H1 (cell line): ENCODE data around the gene ARHGAP1. TPM values are rescaled to one million over a fixed set of nuclear protein-coding genes. Genes with fewer than 3 reads are reported as not detected.

Source experiments
- CTCF ChIA-PET: fragments of 300-600 bp; sonication (Branson Sonifier 250); formaldehyde crosslinking; loops from one replicate; lab custom pipeline; 2021; ENCODE audit not compliant: partially characterized antibody; lab: Charles Lee
- POLR2A ChIA-PET: fragments of 300-600 bp; sonication (Branson Sonifier 250); formaldehyde crosslinking; loops from one replicate; lab custom pipeline; 2021; ENCODE audit warnings: inconsistent platforms; ENCODE audit not compliant: partially characterized antibody; lab: Charles Lee
- DNase-seq, 2 experiments: peaks; one replicate each; pipeline versions ENCODE4 v3.0.0 to v3.0.0-alpha.2; 2010 to 2022; ENCODE audit warnings: low spot score in 2 of 2, low read depth in 1 of 2, mixed read lengths in 1 of 2
- FAIRE-seq: peaks from 2 replicates; lab custom pipeline; 2011; peaks lifted over from hg19 to GRCh38; lab: Jason Lieb, UNC
- H2AFZ ChIP-seq: 2 replicates; pipeline ENCODE4 v1.8.1; 2012; ENCODE audit warnings: low read length, inconsistent platforms
- H2AK5ac ChIP-seq: 2 replicates; pipeline ENCODE4 v1.6.1; 2013; ENCODE audit warnings: low read depth, low read length
- H2BK120ac ChIP-seq: replicated peaks from 2 replicates; pipeline ENCODE3; 2013; ENCODE audit warnings: low read depth, low read length, inconsistent platforms
- H2BK12ac ChIP-seq: 2 replicates; pipeline ENCODE4 v1.6.1; 2013; ENCODE audit warnings: low read depth, low read length
- H2BK15ac ChIP-seq: 2 replicates; pipeline ENCODE4 v1.6.1; 2013; ENCODE audit warnings: low read length
- H2BK20ac ChIP-seq: 2 replicates; pipeline ENCODE4 v1.6.1; 2013; ENCODE audit warnings: low read length
- H2BK5ac ChIP-seq: 2 replicates; pipeline ENCODE4 v1.6.1; 2013; ENCODE audit warnings: low read depth, low read length
- H3K14ac ChIP-seq: 2 replicates; pipeline ENCODE4 v1.6.1; 2013; ENCODE audit warnings: inconsistent platforms; ENCODE audit not compliant: insufficient read length
- H3K18ac ChIP-seq: 2 replicates; pipeline ENCODE4 v1.6.1; 2013; ENCODE audit warnings: low read length; ENCODE audit errors: extremely low read depth
- H3K23ac ChIP-seq: 2 replicates; pipeline ENCODE4 v1.6.1; 2013; ENCODE audit warnings: inconsistent platforms; ENCODE audit not compliant: insufficient read length
- H3K23me2 ChIP-seq: 2 replicates; pipeline ENCODE4 v1.6.1; 2013; ENCODE audit warnings: low read depth, low read length
- H3K27ac ChIP-seq: 2 replicates; pipeline ENCODE4 v1.6.1; 2011; ENCODE audit warnings: low read depth, low read length, inconsistent platforms
- H3K27me3 ChIP-seq, 4 experiments: replicated peaks in 1 of 4; 1 replicate in 1 of 4; 2 replicates in 3 of 4; pipeline versions ENCODE4 v1.6.1 to v1.8.1; 2011 to 2013; ENCODE audit warnings: low read length in 3 of 4, mild to moderate bottlenecking in 3 of 4, inconsistent platforms in 2 of 4, mixed read lengths in 2 of 4, moderate library complexity in 1 of 4; ENCODE audit not compliant: control insufficient read depth in 3 of 4, insufficient read depth in 3 of 4; ENCODE audit errors: extremely low read depth in 1 of 4
- H3K36me3 ChIP-seq, 4 experiments: 2 replicates each; pipeline versions ENCODE4 v1.6.1 to v1.8.1; 2011 to 2013; ENCODE audit warnings: mild to moderate bottlenecking in 4 of 4, low read length in 3 of 4, moderate library complexity in 2 of 4, control low read depth in 1 of 4, inconsistent platforms in 1 of 4; ENCODE audit not compliant: insufficient read depth in 4 of 4, control insufficient read depth in 2 of 4
- H3K4ac ChIP-seq: replicated peaks from 2 replicates; pipeline ENCODE3; 2013; ENCODE audit warnings: low read length, low read depth, mixed read lengths, inconsistent platforms; ENCODE audit not compliant: insufficient read length
- H3K4me1 ChIP-seq, 4 experiments: replicated peaks in 1 of 4; 1 replicate in 1 of 4; 2 replicates in 3 of 4; pipeline versions ENCODE4 v1.6.1 to v1.8.1; 2011 to 2013; ENCODE audit warnings: low read length in 3 of 4, inconsistent platforms in 2 of 4, mixed read lengths in 1 of 4; ENCODE audit not compliant: insufficient read depth in 4 of 4, control insufficient read depth in 3 of 4
- H3K4me2 ChIP-seq, 2 experiments: 2 replicates each; pipeline versions ENCODE4 v1.6.1 to v1.8.1; 2011 to 2013; ENCODE audit warnings: low read depth in 2 of 2, low read length in 2 of 2, control low read depth in 1 of 2, inconsistent platforms in 1 of 2, mild to moderate bottlenecking in 1 of 2; ENCODE audit not compliant: insufficient read depth in 1 of 2
- H3K4me3 ChIP-seq, 4 experiments: fragments of 200-600, 300-600 bp in 1 of 4; sonication (generic), shearing (Covaris generic), sonication (Bioruptor Twin) in 1 of 4; 2 replicates each; pipeline versions ENCODE4 v1.5.1 to v1.8.1; 2011 to 2016; ENCODE audit warnings: low read length in 4 of 4, low read depth in 3 of 4, control low read depth in 2 of 4, inconsistent platforms in 2 of 4, mild to moderate bottlenecking in 2 of 4, mixed read lengths in 1 of 4, moderate library complexity in 1 of 4; ENCODE audit not compliant: insufficient read depth in 2 of 4; ENCODE audit errors: extremely low read depth in 1 of 4
- H3K56ac ChIP-seq: replicated peaks from 2 replicates; pipeline ENCODE3; 2013; ENCODE audit warnings: low read depth, mild to moderate bottlenecking, mixed read lengths, low read length, inconsistent platforms; ENCODE audit not compliant: insufficient read length
- H3K79me1 ChIP-seq: 2 replicates; pipeline ENCODE4 v1.6.1; 2013; ENCODE audit warnings: low read depth, low read length, control low read depth
- H3K79me2 ChIP-seq, 2 experiments: 2 replicates each; pipeline versions ENCODE4 v1.6.1 to v1.8.1; 2012 to 2013; ENCODE audit warnings: low read length in 2 of 2, mild to moderate bottlenecking in 2 of 2, inconsistent platforms in 1 of 2; ENCODE audit not compliant: insufficient read depth in 2 of 2, control insufficient read depth in 1 of 2
- H3K9ac ChIP-seq, 4 experiments: replicated peaks in 1 of 4; 1 replicate in 1 of 4; 2 replicates in 3 of 4; pipeline versions ENCODE4 v1.6.1 to v1.8.1; 2011 to 2013; ENCODE audit warnings: low read depth in 3 of 4, low read length in 3 of 4, control low read depth in 2 of 4, mild to moderate bottlenecking in 2 of 4, moderate library complexity in 2 of 4, inconsistent platforms in 1 of 4; ENCODE audit errors: extremely low read depth in 1 of 4
- H3K9me3 ChIP-seq, 2 experiments: 2 replicates each; pipeline versions ENCODE4 v1.6.1 to v1.8.1; 2012 to 2013; ENCODE audit warnings: mild to moderate bottlenecking in 2 of 2, moderate library complexity in 2 of 2, control low read depth in 1 of 2, inconsistent platforms in 1 of 2, low read depth in 1 of 2, low read length in 1 of 2, mixed read lengths in 1 of 2; ENCODE audit not compliant: insufficient read depth in 2 of 2
- H4K20me1 ChIP-seq, 2 experiments: replicated peaks in 1 of 2; 2 replicates each; pipeline versions ENCODE3 to v1.8.1; 2011 to 2013; ENCODE audit warnings: inconsistent platforms in 2 of 2, low read length in 2 of 2, mild to moderate bottlenecking in 1 of 2; ENCODE audit not compliant: insufficient read depth in 2 of 2, control insufficient read depth in 1 of 2
- H4K5ac ChIP-seq: 2 replicates; pipeline ENCODE4 v1.6.1; 2013; ENCODE audit warnings: low read length, low read depth, mixed read lengths, inconsistent platforms; ENCODE audit not compliant: insufficient read length
- H4K8ac ChIP-seq: 2 replicates; pipeline ENCODE4 v1.8.0; 2013; ENCODE audit warnings: mild to moderate bottlenecking, moderate library complexity, low read length, inconsistent platforms; ENCODE audit not compliant: insufficient read depth; ENCODE audit errors: extremely low read depth
- H4K91ac ChIP-seq: replicated peaks from 2 replicates; pipeline ENCODE3; 2013; ENCODE audit warnings: low read length, mixed read lengths, inconsistent platforms; ENCODE audit not compliant: insufficient read length
- CBX5 ChIP-seq: fragments of 300-800, 300-1000 bp; sonication (generic); IDR thresholded peaks from 2 replicates; pipeline ENCODE4 v1.7.1; 2016; ENCODE audit warnings: antibody characterized with exemption, low read length, low read depth
- FOSL1 ChIP-seq: IDR thresholded peaks from 2 replicates; pipeline ENCODE4 v1.6.1; 2011; ENCODE audit warnings: mild to moderate bottlenecking, low read depth, low read length, moderate library complexity; ENCODE audit not compliant: insufficient read depth
- JUND ChIP-seq: IDR thresholded peaks from 2 replicates; pipeline ENCODE4 v1.6.1; 2011; ENCODE audit warnings: mild to moderate bottlenecking, improper control_type of control experiment, low read length
- RNF2 ChIP-seq: fragments of 200-900, 300-1000 bp; sonication (generic); IDR thresholded peaks from 2 replicates; pipeline ENCODE4 v1.7.1; 2016; ENCODE audit warnings: borderline replicate concordance, low read depth, mild to moderate bottlenecking, antibody characterized with exemption, low read length; ENCODE audit not compliant: poor library complexity, severe bottlenecking; ENCODE audit errors: missing control alignments
- SRF ChIP-seq: IDR thresholded peaks from 2 replicates; pipeline ENCODE4 v1.6.1; 2011; ENCODE audit warnings: mild to moderate bottlenecking, low read depth, low read length, moderate library complexity
- polyA plus RNA-seq, 7 experiments: library from polyadenylated mRNA; depleted of rRNA in 3 of 7; stranded (reverse) in 5 of 7; unstranded in 2 of 7; fragments of >200 nt in 5 of 7; fragments of 200-250 nt in 2 of 7; gene quantifications; 1 replicate in 5 of 7; 2 replicates in 1 of 7; 4 replicates in 1 of 7; pipeline versions ENCODE4 v1.2.1 to v1.2.3, GENCODE V29; 2011 to 2013; ENCODE audit warnings: missing spikeins in 2 of 7, mixed read lengths in 2 of 7
- total RNA-seq: library from RNA; stranded (reverse); fragmentation: NEBNext Ultra II Directional; extraction: Animal tissue kit (Norgen Biotek cat#: 25700); gene quantifications from 2 replicates; pipeline ENCODE4 v1.2.1, GENCODE V29; 2021

The ARHGAP1 gene
- total and polyA plus RNA-seq, 2 of the 8 experiments (the other 6 are each of a cell fraction or from before 2014, with no cell fraction given) = 28.6 to 58.8 TPM

DNA sequence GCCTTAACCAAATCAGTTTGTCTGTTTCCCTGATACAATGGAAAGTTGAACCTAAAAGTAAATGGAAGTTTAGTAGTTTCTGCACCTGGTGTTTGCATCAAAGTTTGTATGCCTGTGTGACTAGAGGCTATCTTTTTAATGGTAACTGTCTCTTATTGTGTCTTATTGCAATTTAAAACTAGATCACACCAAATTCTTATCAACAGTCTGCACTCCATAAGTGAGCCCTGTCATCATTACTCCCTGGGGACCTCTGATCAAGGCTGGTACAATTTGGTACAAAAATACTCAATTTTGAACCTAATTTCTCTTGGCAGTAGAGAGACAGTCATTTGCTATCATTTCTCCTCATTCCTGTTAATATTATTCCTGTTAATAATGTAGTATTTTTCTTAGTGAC lies 38.1 kb downstream of the ARHGAP1 start:
- no peak for TF ChIP-seq CBX5
- no peak for TF ChIP-seq FOSL1
- TF ChIP-seq JUND = no peak
- TF ChIP-seq SRF = no peak
- TF ChIP-seq RNF2 = no peak
- peaks cover 0 to 2% of the 10 kb centered on the region in 2 experiments for H4K20me1 ChIP-seq
- DNase-seq (no peak), FAIRE-seq (no peak)
- no peaks in the 10 kb centered on the region for H3K4me1 ChIP-seq
- no peak overlapping the region for H3K4me2 ChIP-seq
- H3K27me3 ChIP-seq = no peaks in the 10 kb centered on the region
- no peak overlapping the region for H2BK20ac ChIP-seq
- no peak overlapping the region for H2BK120ac ChIP-seq
- no peak overlapping the region for H3K4ac ChIP-seq
- H3K23me2 ChIP-seq = no peaks in the 10 kb centered on the region
- no peak overlapping the region for H3K18ac ChIP-seq
- CTCF ChIA-PET = interaction anchor here (1.9 kb wide), 1 partner anchor 12 kb away, joined by 6 read pairs; no protein-coding TSS in a partner anchor
- no peaks in the 10 kb centered on the region for H3K79me2 ChIP-seq
- H3K9ac ChIP-seq = no peak overlapping the region
- H4K8ac ChIP-seq = no peak overlapping the region
- H2BK5ac ChIP-seq = no peak overlapping the region
- POLR2A ChIA-PET = no interaction called here
- H3K14ac ChIP-seq = no peak overlapping the region
- H4K91ac ChIP-seq = no peak overlapping the region
- H3K23ac ChIP-seq = no peak overlapping the region
- H3K79me1 ChIP-seq = no peaks in the 10 kb centered on the region
- H3K56ac ChIP-seq = no peak overlapping the region
- no peak overlapping the region for H3K27ac ChIP-seq
- peaks cover 13 to 52% (median 38%) of the 10 kb centered on the region in 4 experiments for H3K36me3 ChIP-seq
- no peak overlapping the region for H3K4me3 ChIP-seq
- H2BK12ac ChIP-seq = no peak overlapping the region
- no peak overlapping the region for H2AK5ac ChIP-seq
- no peak overlapping the region for H2AFZ ChIP-seq
- no peak overlapping the region for H4K5ac ChIP-seq
- H3K9me3 ChIP-seq = no peaks in the 10 kb centered on the region
- no peak overlapping the region for H2BK15ac ChIP-seq
